GM20000 (cell line): ENCODE data around the gene ING3.

Experiments
- DNase-seq: peaks from one replicate; pipeline ENCODE4 v3.0.0; 2012; ENCODE audit warnings: low spot score
- TF ChIP-seq, protein P1 (sequence below): IDR thresholded peaks from 2 replicates; pipeline ENCODE4 v1.5.1; 2012; ENCODE audit warnings: mild to moderate bottlenecking, control low read depth; ENCODE audit errors: extremely low read depth, missing control alignments

Gene ING3

DNA sequence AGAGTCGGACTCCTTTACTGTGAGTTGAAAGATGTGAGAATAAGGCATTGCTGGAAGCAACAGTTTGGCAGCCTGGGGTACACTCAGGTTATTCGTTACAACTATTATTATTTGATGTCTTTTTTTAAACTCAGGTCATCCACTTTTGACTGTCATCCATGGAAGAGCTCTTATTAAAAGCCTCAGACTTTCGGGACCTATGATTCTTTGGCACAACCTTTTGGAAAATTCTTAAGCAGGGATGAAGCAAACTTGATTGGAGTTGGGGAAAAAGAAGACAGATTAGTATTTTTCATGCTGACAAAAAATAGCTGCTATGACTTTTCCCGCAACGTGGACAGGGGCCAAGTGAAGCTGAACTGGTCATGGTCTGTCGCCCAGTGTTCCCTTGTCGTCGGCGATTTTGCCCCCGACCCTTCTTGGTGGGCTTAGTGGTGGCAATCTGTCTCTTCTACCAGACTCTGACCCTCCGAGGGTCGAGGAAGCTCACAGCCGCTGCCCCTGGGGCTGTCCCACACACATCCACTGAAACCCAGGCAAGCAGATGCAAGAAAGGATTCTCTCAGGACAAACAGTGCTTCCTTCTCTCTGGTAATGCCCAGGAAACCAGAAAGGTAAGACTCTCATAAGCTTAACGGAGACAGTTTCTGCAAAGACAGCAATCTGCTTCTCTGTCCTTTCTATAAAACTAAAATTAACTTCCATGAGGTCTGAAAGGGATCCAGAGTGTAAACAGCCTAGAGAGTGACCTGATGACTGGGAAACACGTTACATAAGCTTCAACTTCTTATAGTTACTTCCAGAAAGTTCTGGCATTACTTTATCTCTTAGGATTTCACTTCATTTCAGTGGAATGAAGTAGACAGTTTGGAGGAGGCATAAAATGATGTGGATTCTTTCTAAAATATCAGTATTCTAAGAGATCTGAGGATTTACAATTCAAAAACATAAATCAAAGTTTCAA, 39.0 kb downstream of the ING3 start:
- DNase-seq, result no peak
- TF ChIP-seq, protein P1, sequence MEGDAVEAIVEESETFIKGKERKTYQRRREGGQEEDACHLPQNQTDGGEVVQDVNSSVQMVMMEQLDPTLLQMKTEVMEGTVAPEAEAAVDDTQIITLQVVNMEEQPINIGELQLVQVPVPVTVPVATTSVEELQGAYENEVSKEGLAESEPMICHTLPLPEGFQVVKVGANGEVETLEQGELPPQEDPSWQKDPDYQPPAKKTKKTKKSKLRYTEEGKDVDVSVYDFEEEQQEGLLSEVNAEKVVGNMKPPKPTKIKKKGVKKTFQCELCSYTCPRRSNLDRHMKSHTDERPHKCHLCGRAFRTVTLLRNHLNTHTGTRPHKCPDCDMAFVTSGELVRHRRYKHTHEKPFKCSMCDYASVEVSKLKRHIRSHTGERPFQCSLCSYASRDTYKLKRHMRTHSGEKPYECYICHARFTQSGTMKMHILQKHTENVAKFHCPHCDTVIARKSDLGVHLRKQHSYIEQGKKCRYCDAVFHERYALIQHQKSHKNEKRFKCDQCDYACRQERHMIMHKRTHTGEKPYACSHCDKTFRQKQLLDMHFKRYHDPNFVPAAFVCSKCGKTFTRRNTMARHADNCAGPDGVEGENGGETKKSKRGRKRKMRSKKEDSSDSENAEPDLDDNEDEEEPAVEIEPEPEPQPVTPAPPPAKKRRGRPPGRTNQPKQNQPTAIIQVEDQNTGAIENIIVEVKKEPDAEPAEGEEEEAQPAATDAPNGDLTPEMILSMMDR, result no peak

- no peak for DNase-seq
- TF ChIP-seq, protein P1, result no peak
Observed at GRCh38 chr7:120990468-120991118, 40.0 kb downstream of the ING3 start.

DNA sequence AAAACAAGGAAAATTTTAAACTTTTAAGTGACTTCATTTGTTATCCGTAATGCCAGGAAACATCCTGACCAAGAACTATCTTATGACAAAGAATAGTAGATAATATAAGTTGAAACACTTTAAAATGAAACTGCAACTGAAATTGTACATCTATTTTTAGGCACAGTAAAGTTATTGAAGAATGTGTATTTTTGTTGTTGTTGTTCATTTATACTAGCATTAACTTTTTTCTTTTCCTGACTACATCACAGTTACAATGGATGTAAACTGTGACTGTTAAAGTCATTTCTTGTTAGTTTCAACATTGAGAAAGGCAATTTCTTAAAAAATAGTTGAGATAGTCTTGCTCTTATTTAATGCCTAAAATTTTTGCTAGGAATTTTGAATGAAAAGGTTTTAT, 40.6 kb downstream of the ING3 start:
- TF ChIP-seq, protein P1, result no peak
- DNase-seq, result no peak

DNA sequence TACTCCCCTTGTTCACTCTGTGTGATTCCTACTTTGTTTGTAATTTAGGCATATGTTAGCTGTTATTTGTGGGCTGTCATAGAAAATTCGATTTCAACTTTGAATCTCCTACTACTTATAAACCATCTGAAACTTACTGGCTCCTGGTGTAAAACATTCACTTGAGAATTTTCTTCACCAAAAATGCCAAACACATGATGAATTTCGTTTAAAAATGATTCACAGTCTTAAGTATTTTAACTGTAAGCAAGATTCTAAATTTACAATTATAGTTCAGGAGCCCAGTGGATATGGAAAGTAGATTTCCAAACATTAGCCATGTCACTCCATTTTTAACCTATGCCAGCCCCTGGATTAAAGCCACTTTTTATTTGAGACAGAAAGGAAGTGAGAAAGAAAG, 41.0 kb downstream of the ING3 start:
- TF ChIP-seq, protein P1, result no peak
- no peak for DNase-seq

DNA sequence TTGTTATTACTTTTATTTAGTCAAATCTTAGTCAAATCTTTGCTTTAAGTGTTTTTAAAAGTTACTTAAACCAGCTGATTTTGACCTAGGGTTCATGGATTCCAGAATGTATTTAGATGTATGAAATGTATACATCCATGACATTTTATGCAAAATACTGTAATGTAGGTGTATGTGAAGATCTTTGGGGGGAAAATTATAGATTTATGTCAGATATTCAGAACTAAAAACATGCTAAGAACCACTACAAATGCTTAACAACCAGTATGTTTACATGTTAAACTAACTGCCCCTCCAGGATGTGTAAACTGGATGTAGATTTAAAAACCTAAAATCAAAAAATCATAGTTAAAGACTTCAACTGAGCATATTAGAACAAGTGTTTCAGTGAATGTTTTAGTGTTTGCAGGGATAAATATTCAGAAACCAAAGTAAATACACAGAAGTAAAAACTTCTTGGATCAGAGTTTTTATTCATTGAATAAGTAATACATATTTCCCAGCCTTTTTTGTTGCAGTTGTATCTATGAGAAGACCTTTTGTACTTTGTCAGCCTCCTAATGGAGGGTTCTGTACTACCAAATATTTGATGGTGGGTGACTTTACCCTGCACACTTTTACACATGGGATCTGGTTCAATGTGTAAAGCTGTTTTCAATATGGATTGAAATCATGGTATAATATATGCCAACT, 41.8 kb downstream of the ING3 start:
- no peak for DNase-seq

DNA sequence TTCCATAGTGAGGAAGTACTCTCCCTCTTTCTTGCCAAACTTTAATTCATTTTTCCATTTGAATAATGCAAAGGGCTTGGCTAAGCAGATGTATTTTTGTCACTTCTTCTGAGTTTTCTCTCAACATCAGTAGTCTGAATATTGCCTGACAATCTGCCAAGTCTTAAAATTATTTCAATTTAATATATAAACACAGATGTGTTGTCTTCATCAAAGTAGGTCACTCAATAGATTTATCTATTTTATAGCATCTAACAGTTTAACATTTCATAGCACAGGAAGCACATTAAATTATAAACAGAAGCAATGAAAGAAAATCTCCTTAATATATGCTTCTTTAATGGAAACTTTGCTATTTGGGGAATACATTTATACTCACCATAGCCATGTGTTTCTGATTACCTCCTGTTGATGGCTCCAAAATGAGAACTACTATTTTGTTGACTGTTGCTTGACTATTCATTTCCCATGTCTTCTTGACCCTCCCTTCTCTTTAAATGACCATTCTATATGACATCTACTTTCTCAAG, 42.5 kb downstream of the ING3 start:
- DNase-seq, result no peak
- TF ChIP-seq, protein P1, result no peak

More for the DNA sequence above, 41.8 kb downstream of the ING3 start:
- TF ChIP-seq, protein P1, result no peak
